Right atrium auricular region (tissue), 2 donors: ENCODE results near the gene HEBP1. TPM values are rescaled to one million over a fixed set of nuclear protein-coding genes. Genes with fewer than 3 reads are reported as not detected.
A peak's percentile ranks its signal among the peaks of the same experiment; 100 is the strongest.

ENCODE experiments used
- DNase-seq: peaks from one replicate; pipeline ENCODE4 v3.0.0-alpha.2; 2019; ENCODE audit warnings: low spot score
- H3K27ac ChIP-seq, 2 donors: fragments of 200-600 bp; sonication (generic); 1 replicate in 1 of 2; 2 replicates in 1 of 2; pipeline ENCODE4 v1.5.1; 2016 to 2019
- H3K27me3 ChIP-seq, 2 donors: fragments of 200-600 bp; sonication (generic); one replicate each; pipeline versions ENCODE4 v1.5.1 to v1.6.0; 2017 to 2019
- H3K36me3 ChIP-seq: fragments of 200-600 bp; sonication (generic); one replicate; pipeline ENCODE4 v1.5.1; 2016
- H3K4me1 ChIP-seq, 2 donors: fragments of 200-600 bp; sonication (generic); one replicate each; pipeline versions ENCODE4 v1.5.1 to v1.6.0; 2017 to 2019
- H3K4me3 ChIP-seq, 2 donors: fragments of 200-600 bp; sonication (generic); 1 replicate in 1 of 2; 2 replicates in 1 of 2; pipeline ENCODE4 v1.5.1; 2017 to 2019; ENCODE audit warnings: mild to moderate bottlenecking in 1 of 2, moderate library complexity in 1 of 2
- H3K9me3 ChIP-seq, 2 donors: fragments of 200-600 bp; sonication (generic); one replicate each; pipeline ENCODE4 v1.5.1; 2019
- total RNA-seq, 2 donors: library from RNA; depleted of rRNA; stranded (reverse); fragments of >200 nt; gene quantifications; one replicate each; pipeline ENCODE4 v1.1.0, GENCODE V29; 2016
- TF ChIP-seq, protein P1 (sequence below), 2 donors: fragments of 200-600 bp; sonication (generic); IDR thresholded peaks; one replicate each; pipeline ENCODE4 v1.5.1; 2019; ENCODE audit warnings: antibody characterized with exemption in 2 of 2

HEBP1 gene
- total RNA-seq, 2 donors from 2014 or later: 29.4 to 30.0 TPM

- Histone ChIP-seq H3K4me1 (peaks cover 0 to 56% of the 10 kb centered on the region in 2 donors), H3K27ac (peak overlapping the region; percentile 78 to 82), H3K27me3 (no peaks in the 10 kb centered on the region), H3K9me3 (no peaks in the 10 kb centered on the region), H3K36me3 (no peaks in the 10 kb centered on the region), H3K4me3 (peak overlapping the region; percentile 57 to 77)
- TF ChIP-seq, protein P1, sequence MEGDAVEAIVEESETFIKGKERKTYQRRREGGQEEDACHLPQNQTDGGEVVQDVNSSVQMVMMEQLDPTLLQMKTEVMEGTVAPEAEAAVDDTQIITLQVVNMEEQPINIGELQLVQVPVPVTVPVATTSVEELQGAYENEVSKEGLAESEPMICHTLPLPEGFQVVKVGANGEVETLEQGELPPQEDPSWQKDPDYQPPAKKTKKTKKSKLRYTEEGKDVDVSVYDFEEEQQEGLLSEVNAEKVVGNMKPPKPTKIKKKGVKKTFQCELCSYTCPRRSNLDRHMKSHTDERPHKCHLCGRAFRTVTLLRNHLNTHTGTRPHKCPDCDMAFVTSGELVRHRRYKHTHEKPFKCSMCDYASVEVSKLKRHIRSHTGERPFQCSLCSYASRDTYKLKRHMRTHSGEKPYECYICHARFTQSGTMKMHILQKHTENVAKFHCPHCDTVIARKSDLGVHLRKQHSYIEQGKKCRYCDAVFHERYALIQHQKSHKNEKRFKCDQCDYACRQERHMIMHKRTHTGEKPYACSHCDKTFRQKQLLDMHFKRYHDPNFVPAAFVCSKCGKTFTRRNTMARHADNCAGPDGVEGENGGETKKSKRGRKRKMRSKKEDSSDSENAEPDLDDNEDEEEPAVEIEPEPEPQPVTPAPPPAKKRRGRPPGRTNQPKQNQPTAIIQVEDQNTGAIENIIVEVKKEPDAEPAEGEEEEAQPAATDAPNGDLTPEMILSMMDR (IDR thresholded peaks at IDR 0.05): no peak
- no peak for DNase-seq
These were observed 650 bp downstream of the HEBP1 start for GRCh38 chr12:12999271-12999958.

DNA sequence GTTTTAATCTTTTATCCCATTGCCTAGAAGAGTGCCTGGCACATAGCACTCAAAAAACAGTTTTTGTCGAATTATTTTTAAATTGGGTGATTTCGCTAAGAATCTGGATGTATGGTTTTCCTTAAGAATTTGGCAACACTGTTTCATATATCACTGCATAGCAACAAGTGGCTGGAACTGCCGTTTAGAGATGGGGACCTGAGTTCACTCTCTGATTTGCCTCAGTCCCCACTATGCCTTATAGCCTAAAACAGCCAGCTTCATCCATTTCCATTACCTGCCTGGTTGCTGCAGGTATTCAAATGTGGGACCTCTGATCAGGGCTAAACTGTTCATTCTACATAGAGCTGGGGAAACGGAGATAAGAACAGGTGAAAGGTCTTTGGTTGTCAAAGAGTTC is 1.8 kb downstream of the HEBP1 start:
- no peak for DNase-seq
- Histone ChIP-seq H3K27me3 (no peaks in the 10 kb centered on the region), H3K36me3 (no peaks in the 10 kb centered on the region), H3K4me3 (peak overlapping the region in 1 of 2 donors; percentile 77), H3K27ac (no peak overlapping the region), H3K9me3 (no peaks in the 10 kb centered on the region), H3K4me1 (peaks cover 0 to 56% of the 10 kb centered on the region in 2 donors)
- TF ChIP-seq, protein P1 (IDR thresholded peaks at IDR 0.05): no peak

GRCh38 chr12:12997734-12998133 is 2.3 kb downstream of the HEBP1 start:
- H3K4me3 ChIP-seq: no peak overlapping the region
- TF ChIP-seq, protein P1 (IDR thresholded peaks at IDR 0.05): no peak
- H3K27me3 ChIP-seq: no peaks in the 10 kb centered on the region
- no peak for DNase-seq
- H3K4me1 ChIP-seq: peaks cover 0 to 56% of the 10 kb centered on the region in 2 donors
- no peaks in the 10 kb centered on the region for H3K9me3 ChIP-seq
- no peak overlapping the region for H3K27ac ChIP-seq
- H3K36me3 ChIP-seq: no peaks in the 10 kb centered on the region

GRCh38 chr12:12997156-12997555 is 2.9 kb downstream of the HEBP1 start:
- Histone ChIP-seq H3K27me3 (no peaks in the 10 kb centered on the region), H3K9me3 (no peaks in the 10 kb centered on the region), H3K4me1 (peaks cover 0 to 55% of the 10 kb centered on the region in 2 donors), H3K27ac (no peak overlapping the region), H3K4me3 (no peak overlapping the region), H3K36me3 (no peaks in the 10 kb centered on the region)
- TF ChIP-seq, protein P1 (IDR thresholded peaks at IDR 0.05): no peak
- DNase-seq: no peak

GRCh38 chr12:12996209-12996608 is 3.9 kb downstream of the HEBP1 start:
- Histone ChIP-seq H3K4me1 (peaks cover 0 to 47% of the 10 kb centered on the region in 2 donors), H3K27me3 (no peaks in the 10 kb centered on the region), H3K4me3 (no peak overlapping the region), H3K9me3 (no peaks in the 10 kb centered on the region), H3K36me3 (no peaks in the 10 kb centered on the region), H3K27ac (no peak overlapping the region)
- no peak for DNase-seq
- TF ChIP-seq, protein P1 (IDR thresholded peaks at IDR 0.05): no peak

- Histone ChIP-seq H3K9me3 (no peaks in the 10 kb centered on the region), H3K36me3 (no peaks in the 10 kb centered on the region), H3K27ac (no peak overlapping the region), H3K4me1 (peaks cover 0 to 43% of the 10 kb centered on the region in 2 donors), H3K27me3 (no peaks in the 10 kb centered on the region), H3K4me3 (no peak overlapping the region)
- TF ChIP-seq, protein P1 (IDR thresholded peaks at IDR 0.05): no peak
- DNase-seq: no peak
These were observed 5.0 kb downstream of the HEBP1 start for GRCh38 chr12:12995088-12995487.
